ENCODE measurements around the gene PLPPR5.

The PLPPR5 gene

DNA sequence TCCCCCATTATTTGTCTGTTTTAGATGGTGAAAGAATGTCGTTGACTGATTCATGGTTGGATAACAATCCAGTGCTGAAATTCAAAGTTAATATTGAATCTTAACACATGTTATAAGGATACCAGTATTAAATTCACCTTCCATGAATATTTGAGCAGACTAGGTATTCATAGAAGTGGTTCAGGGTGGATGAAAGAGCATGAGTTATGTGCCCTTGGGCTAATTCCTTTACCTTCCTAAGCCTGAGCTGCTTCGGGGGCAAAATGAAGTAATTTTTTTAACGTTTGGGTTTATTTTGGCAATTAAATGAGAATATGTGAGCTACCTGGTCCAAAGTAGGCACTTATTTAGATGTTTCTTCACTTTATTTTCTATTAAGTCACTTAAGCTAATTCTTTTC is 2.7 kb upstream of the PLPPR5 start:
- TF ChIP-seq, protein P1, sequence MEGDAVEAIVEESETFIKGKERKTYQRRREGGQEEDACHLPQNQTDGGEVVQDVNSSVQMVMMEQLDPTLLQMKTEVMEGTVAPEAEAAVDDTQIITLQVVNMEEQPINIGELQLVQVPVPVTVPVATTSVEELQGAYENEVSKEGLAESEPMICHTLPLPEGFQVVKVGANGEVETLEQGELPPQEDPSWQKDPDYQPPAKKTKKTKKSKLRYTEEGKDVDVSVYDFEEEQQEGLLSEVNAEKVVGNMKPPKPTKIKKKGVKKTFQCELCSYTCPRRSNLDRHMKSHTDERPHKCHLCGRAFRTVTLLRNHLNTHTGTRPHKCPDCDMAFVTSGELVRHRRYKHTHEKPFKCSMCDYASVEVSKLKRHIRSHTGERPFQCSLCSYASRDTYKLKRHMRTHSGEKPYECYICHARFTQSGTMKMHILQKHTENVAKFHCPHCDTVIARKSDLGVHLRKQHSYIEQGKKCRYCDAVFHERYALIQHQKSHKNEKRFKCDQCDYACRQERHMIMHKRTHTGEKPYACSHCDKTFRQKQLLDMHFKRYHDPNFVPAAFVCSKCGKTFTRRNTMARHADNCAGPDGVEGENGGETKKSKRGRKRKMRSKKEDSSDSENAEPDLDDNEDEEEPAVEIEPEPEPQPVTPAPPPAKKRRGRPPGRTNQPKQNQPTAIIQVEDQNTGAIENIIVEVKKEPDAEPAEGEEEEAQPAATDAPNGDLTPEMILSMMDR (conservative IDR thresholded peaks at IDR 0.05; ENCODE audit: low read depth, low read length) = no peak
- no peak overlapping the region for H3K4me3 ChIP-seq (ENCODE audit: low read length)
- DNase-seq (ENCODE audit: low read depth) = no peak

DNA sequence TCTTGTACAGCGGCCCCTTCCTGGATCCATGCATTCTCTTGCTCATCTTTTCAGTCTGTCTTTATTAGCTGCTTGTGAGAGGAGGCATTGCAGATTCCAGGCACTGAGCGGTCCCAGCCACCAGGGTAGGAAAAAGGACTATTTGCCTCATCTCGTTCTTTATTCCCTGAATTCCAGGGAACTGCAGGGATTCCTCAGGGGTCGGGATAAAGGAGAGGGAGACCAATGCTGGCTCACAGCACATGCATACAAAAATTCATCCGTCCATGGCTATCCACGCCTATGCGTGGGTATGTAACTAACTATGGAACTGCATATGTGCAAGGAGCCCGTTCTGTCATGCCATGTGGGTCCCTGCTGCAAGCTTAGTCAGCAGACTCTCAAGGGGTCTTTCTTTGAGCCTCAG is 879 bp upstream of the PLPPR5 start:
- H3K4me3 ChIP-seq (ENCODE audit: low read length) = peak overlapping the region; percentile 52
- TF ChIP-seq, protein P1 (conservative IDR thresholded peaks at IDR 0.05; ENCODE audit: low read depth, low read length) = no peak

DNA sequence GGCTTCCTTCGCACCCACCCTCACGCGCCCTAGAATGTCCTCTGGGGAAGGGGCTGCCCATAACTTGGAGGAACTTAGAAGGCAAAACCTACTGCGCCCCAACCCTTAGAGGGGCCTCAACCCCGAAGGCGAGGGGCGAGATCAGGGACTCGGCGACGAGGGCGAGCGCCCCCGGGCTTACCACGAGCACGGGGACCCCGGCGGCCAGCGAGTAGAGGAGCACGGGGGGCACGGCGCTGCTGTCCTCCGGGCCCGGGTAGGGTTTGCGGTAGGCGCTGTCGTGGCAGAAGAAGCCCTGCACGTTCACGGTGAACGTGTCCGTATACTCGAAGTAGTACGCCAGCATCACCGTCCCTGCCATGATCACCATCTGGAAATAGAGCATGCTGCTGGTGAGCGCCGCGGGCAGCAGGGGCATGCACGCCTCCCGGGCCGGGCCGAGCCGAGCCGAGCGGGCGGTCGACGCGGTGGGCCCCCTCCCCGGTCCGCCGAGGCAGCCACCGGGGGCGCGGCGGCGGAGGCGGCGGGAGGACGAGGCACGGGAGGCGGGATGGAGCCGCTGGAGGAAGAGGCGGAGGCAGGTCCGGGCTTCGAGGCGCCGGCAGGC is 304 bp downstream of the PLPPR5 start:
- no peak for DNase-seq (ENCODE audit: low read depth)
- H3K4me3 ChIP-seq (ENCODE audit: low read length) = peak overlapping the region; percentile 37
- TF ChIP-seq, protein P1 (conservative IDR thresholded peaks at IDR 0.05; ENCODE audit: low read depth, low read length) = no peak

More for the DNA sequence above, 879 bp upstream of the PLPPR5 start:
- no peak for DNase-seq (ENCODE audit: low read depth)

DNA sequence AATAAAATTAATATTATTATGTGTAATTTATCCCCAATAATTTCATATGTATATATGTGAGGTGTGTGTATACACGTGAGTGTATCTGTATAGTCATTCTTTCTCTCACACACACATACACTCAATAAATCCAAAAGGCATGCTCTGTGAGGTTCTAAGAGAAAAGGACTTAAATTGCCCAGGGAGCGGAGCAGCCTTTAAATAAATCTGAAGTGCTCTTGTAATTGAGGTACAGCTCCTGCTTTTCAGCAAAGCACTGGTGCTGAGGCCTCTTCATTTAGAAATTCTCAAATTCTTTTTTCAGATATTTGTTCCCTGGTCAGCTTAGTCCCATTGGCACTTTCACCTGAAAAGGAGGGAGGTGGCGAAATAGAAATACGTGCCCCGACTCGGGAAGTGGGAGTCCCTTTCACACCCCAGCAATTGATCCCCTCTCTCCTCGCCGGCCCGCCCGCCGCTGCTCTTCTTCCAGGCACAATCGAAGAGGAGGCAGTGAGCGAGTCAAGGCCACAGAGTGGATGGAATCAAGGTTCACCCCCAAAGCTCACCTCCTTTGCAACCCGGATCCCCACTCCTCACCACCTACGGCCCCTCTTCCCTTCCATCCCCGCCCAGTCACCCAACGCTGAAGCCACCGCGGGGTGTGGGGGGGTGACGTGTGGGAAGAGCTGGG is 944 bp downstream of the PLPPR5 start:
- TF ChIP-seq, protein P1 (conservative IDR thresholded peaks at IDR 0.05; ENCODE audit: low read depth, low read length) = no peak
- no peak for DNase-seq (ENCODE audit: low read depth)
- H3K4me3 ChIP-seq (ENCODE audit: low read length) = peak overlapping the region; percentile 37

DNA sequence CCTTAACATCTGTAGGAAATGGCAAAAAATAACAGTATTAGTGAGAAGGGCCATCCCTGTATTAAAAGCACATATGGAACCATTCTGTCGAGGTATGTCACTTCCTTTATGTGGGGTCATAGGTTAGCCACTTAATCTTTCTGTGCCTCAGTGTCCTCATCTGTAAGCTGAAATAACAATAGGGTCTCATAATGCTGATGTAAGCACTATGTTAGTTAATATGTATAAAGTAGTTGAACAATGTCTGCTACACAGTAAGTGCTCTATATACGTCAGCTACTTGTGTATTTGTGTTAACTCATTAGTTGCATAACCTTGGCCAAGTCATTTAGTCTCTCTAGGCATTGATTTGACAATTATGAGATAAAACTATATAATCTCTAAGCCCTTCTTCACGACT is 11.8 kb downstream of the PLPPR5 start:
- TF ChIP-seq, protein P1 (conservative IDR thresholded peaks at IDR 0.05; ENCODE audit: low read depth, low read length) = no peak
- DNase-seq (ENCODE audit: low read depth) = no peak
- H3K4me3 ChIP-seq (ENCODE audit: low read length) = no peak overlapping the region

DNA sequence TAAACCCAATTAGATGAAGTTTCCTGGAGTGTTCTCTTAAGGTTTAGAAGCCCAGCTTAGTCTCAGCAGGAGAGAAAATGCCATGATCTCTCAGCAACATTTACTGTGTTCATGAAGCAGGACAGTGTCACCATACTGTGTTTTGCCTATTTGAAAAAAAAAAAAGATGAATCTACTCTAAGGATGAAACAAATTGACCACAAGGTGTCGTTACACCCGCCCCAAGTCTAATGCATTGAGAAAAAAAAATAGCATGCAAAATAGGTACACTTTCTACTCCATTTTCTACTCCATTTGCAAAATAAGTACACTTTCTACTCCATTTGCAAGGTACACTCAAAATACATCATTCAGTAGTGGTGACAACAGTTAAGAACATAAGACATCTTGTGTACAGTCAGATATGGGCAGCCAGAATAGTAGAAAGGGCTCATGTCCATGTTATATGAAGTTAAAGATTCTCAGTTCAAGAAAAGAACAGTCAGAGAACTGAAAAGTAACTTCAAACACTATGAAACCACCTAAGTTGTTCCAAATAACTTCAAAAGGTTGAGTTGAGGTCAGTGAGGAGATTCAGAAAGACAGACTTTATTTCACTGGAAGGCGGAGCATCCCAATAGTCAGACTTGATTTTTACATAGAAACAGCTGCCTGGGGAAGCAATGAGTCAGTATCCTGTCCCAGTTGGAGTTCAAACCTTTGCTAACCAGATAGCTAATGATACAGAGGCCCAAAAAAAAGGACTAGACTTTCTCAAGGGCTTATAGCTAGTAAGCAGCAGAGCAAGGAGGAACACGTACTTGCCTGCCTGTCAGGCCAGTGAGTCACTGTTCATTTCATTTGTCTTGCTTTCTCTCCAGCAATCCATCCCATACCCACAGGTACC is 13.3 kb downstream of the PLPPR5 start:
- TF ChIP-seq, protein P1 (conservative IDR thresholded peaks at IDR 0.05; ENCODE audit: low read depth, low read length) = peak; percentile 29
- no peak for DNase-seq (ENCODE audit: low read depth)
- no peak overlapping the region for H3K4me3 ChIP-seq (ENCODE audit: low read length)
